Endothelial cell of umbilical vein (primary cell): ENCODE measurements around the gene BPHL. TPM values are rescaled to one million over a fixed set of nuclear protein-coding genes. Genes with fewer than 3 reads are reported as not detected.

Source experiments
- BruUV-seq: library from RNA; stranded (reverse); fragments of 400-500 nt; replicated peaks from 2 replicates; lab custom pipeline; 2021; lab: Mats Ljungman, UMichigan
- CTCF ChIA-PET: fragments of 300-600, 350-600 bp; sonication (Branson Sonifier 250); formaldehyde crosslinking; loops from one replicate; lab custom pipeline; 2021; ENCODE audit warnings: antibody characterized with exemption, inconsistent platforms; lab: Charles Lee
- POLR2A ChIA-PET: fragments of 300-600, 350-600 bp; sonication (Branson Sonifier 250); formaldehyde crosslinking; loops from one replicate; lab custom pipeline; 2021; ENCODE audit warnings: antibody characterized with exemption, inconsistent platforms; lab: Charles Lee
- DNase-seq: peaks from one replicate; pipeline ENCODE4 v3.0.0-alpha.2; 2011; ENCODE audit warnings: low read depth, low spot score
- FAIRE-seq: peaks from 2 replicates; lab custom pipeline; 2011; peaks lifted over from hg19 to GRCh38; lab: Jason Lieb, UNC
- H2AFZ ChIP-seq: 2 replicates; pipeline ENCODE4 v1.6.0; 2012; ENCODE audit warnings: low read depth, low read length, control low read depth, inconsistent platforms
- H3K27ac ChIP-seq: 2 replicates; pipeline ENCODE4 v1.5.1; 2011; ENCODE audit warnings: low read depth, mild to moderate bottlenecking, control low read depth, low read length, moderate library complexity; ENCODE audit not compliant: insufficient read depth
- H3K27me3 ChIP-seq, 2 experiments: 2 replicates each; pipeline versions ENCODE4 v1.6.0 to v1.6.1; 2011; ENCODE audit warnings: low read length in 2 of 2, mixed read lengths in 1 of 2; ENCODE audit not compliant: control insufficient read depth in 2 of 2, insufficient read depth in 2 of 2
- H3K36me3 ChIP-seq, 2 experiments: 2 replicates in 1 of 2; 3 replicates in 1 of 2; pipeline ENCODE4 v1.5.1; 2011; ENCODE audit warnings: low read length in 2 of 2, mild to moderate bottlenecking in 1 of 2, moderate library complexity in 1 of 2; ENCODE audit not compliant: control insufficient read depth in 2 of 2, insufficient read depth in 2 of 2; ENCODE audit errors: extremely low read depth in 1 of 2
- H3K4me1 ChIP-seq: 3 replicates; pipeline ENCODE4 v1.5.1; 2011; ENCODE audit warnings: mild to moderate bottlenecking, low read length; ENCODE audit not compliant: control insufficient read depth, insufficient read depth; ENCODE audit errors: extremely low read depth
- H3K4me2 ChIP-seq: 2 replicates; pipeline ENCODE4 v1.6.1; 2011; ENCODE audit warnings: low read length, control low read depth, mixed read lengths; ENCODE audit not compliant: insufficient read depth
- H3K4me3 ChIP-seq, 3 experiments: fragments of 200-600 bp in 1 of 3; sonication (generic), shearing (Covaris generic) in 1 of 3; replicated peaks in 1 of 3; 2 replicates each; pipeline ENCODE4 v1.5.1; 2011 to 2016; ENCODE audit warnings: control low read depth in 3 of 3, low read length in 3 of 3, mild to moderate bottlenecking in 2 of 3, inconsistent platforms in 1 of 3, low read depth in 1 of 3, moderate library complexity in 1 of 3; ENCODE audit not compliant: insufficient read depth in 1 of 3
- H3K79me2 ChIP-seq: 2 replicates; pipeline ENCODE4 v1.6.0; 2012; ENCODE audit warnings: low read length, inconsistent platforms; ENCODE audit not compliant: control insufficient read depth, insufficient read depth
- H3K9ac ChIP-seq: replicated peaks from 2 replicates; pipeline ENCODE3; 2011; ENCODE audit warnings: low read length, control low read depth; ENCODE audit not compliant: insufficient read depth; ENCODE audit errors: extremely low read depth
- H3K9me1 ChIP-seq: replicated peaks from 3 replicates; pipeline ENCODE4 v1.6.0; 2011; ENCODE audit warnings: mild to moderate bottlenecking, low read length; ENCODE audit not compliant: control insufficient read depth, insufficient read depth; ENCODE audit errors: extremely low read depth
- H3K9me3 ChIP-seq: replicated peaks from 2 replicates; pipeline ENCODE4 v1.5.1; 2012; ENCODE audit warnings: low read length, inconsistent platforms; ENCODE audit not compliant: control insufficient read depth, insufficient read depth
- H4K20me1 ChIP-seq: replicated peaks from 2 replicates; pipeline ENCODE3; 2011; ENCODE audit warnings: mild to moderate bottlenecking, low read length; ENCODE audit not compliant: control insufficient read depth, insufficient read depth; ENCODE audit errors: extremely low read depth
- EZH2 ChIP-seq: IDR thresholded peaks from 2 replicates; pipeline ENCODE4 v1.6.1; 2012; ENCODE audit warnings: borderline replicate concordance, low read depth, mild to moderate bottlenecking, moderate library complexity, low read length, inconsistent platforms; ENCODE audit not compliant: severe bottlenecking
- FOS ChIP-seq: IDR thresholded peaks from 2 replicates; pipeline ENCODE4 v1.6.1; 2011; ENCODE audit warnings: mild to moderate bottlenecking, low read length, moderate library complexity, borderline replicate concordance; ENCODE audit not compliant: insufficient read depth
- GATA2 ChIP-seq: IDR thresholded peaks from 2 replicates; pipeline ENCODE4 v1.7.0; 2011; ENCODE audit warnings: low read depth, mild to moderate bottlenecking, moderate library complexity, mixed read lengths, low read length; ENCODE audit not compliant: insufficient read length, insufficient read depth
- JUN ChIP-seq: IDR thresholded peaks from 2 replicates; pipeline ENCODE4 v1.6.1; 2011; ENCODE audit warnings: borderline replicate concordance, low read depth; ENCODE audit not compliant: insufficient read length, insufficient read depth
- MAX ChIP-seq: IDR thresholded peaks from 2 replicates; pipeline ENCODE4 v1.6.1; 2011; ENCODE audit not compliant: insufficient read depth, insufficient read length
- MYC ChIP-seq: IDR thresholded peaks from one replicate; pipeline ENCODE4 v1.6.1; 2011; ENCODE audit warnings: mild to moderate bottlenecking, low read depth, low read length
- POLR2A ChIP-seq: IDR thresholded peaks from 2 replicates; pipeline ENCODE4 v1.6.1; 2012; ENCODE audit warnings: low read depth, mild to moderate bottlenecking, control low read depth, low read length
- POLR2AphosphoS5 ChIP-seq: IDR thresholded peaks from 2 replicates; pipeline ENCODE4 v1.6.1; 2012; ENCODE audit warnings: low read depth, mild to moderate bottlenecking, control low read depth, low read length, moderate library complexity; ENCODE audit not compliant: insufficient read depth
- dilution Hi-C: fragments of 300-500 bp; cut with MboI; formaldehyde crosslinking; loops from one replicate; pipeline ENCODE4 v1.15.0; 2019; ENCODE audit warnings: low sequenced_read_pairs; ENCODE audit not compliant: extremely low pct_ligation_motif_present
- intact Hi-C: fragments of 100-400 bp; cut with micrococcal nuclease; formaldehyde crosslinking; loops from one replicate; pipeline ENCODE4 v1.10.0; 2022
- polyA plus RNA-seq, 4 experiments: library from polyadenylated mRNA; depleted of rRNA in 3 of 4; stranded (reverse) in 3 of 4; unstranded in 1 of 4; fragments of >200 nt; gene quantifications; 2 replicates each; pipeline versions ENCODE4 v1.2.1 to v1.2.3, GENCODE V29; 2011 to 2012; ENCODE audit warnings: missing spikeins in 1 of 4
- total RNA-seq: library from RNA; stranded (reverse); gene quantifications from 2 replicates; pipeline ENCODE4 v1.2.3, GENCODE V29; 2021
- TF ChIP-seq, protein P1 (sequence below), 2 donors: IDR thresholded peaks; 1 replicate in 1 of 2; 2 replicates in 1 of 2; pipeline ENCODE4 v1.5.1; 2011; ENCODE audit warnings: low read length in 2 of 2, mild to moderate bottlenecking in 2 of 2, moderate library complexity in 2 of 2, control low read depth in 1 of 2, inconsistent platforms in 1 of 2, low read depth in 1 of 2; ENCODE audit not compliant: insufficient read depth in 1 of 2; ENCODE audit errors: extremely low read depth in 1 of 2

BPHL gene
- total and polyA plus RNA-seq, 2 donors (not counting 3 experiments of a cell fraction or from before 2014, with no cell fraction given) = 12.3 to 14.8 TPM

- TF ChIP-seq, protein P1, sequence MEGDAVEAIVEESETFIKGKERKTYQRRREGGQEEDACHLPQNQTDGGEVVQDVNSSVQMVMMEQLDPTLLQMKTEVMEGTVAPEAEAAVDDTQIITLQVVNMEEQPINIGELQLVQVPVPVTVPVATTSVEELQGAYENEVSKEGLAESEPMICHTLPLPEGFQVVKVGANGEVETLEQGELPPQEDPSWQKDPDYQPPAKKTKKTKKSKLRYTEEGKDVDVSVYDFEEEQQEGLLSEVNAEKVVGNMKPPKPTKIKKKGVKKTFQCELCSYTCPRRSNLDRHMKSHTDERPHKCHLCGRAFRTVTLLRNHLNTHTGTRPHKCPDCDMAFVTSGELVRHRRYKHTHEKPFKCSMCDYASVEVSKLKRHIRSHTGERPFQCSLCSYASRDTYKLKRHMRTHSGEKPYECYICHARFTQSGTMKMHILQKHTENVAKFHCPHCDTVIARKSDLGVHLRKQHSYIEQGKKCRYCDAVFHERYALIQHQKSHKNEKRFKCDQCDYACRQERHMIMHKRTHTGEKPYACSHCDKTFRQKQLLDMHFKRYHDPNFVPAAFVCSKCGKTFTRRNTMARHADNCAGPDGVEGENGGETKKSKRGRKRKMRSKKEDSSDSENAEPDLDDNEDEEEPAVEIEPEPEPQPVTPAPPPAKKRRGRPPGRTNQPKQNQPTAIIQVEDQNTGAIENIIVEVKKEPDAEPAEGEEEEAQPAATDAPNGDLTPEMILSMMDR (IDR thresholded peaks at IDR 0.05; ENCODE audit: extremely low read depth in 1 of 2, insufficient read depth in 1 of 2, low read depth in 1 of 2, low read length in 2 of 2) = no peak
- no peak for TF ChIP-seq EZH2
- TF ChIP-seq POLR2A = no peak
- peaks cover 10 to 28% of the 10 kb centered on the region in 2 experiments for H3K36me3 ChIP-seq
- ChIA-PET CTCF (no interaction called here), POLR2A (no interaction called here)
- H2AFZ ChIP-seq = no peak overlapping the region
- no peaks in the 10 kb centered on the region for H3K4me1 ChIP-seq
- no TSS peak for BruUV-seq
- H3K4me2 ChIP-seq = no peak overlapping the region
- no peaks in the 10 kb centered on the region for H3K9me1 ChIP-seq
- no peaks in the 10 kb centered on the region for H3K9me3 ChIP-seq
- H4K20me1 ChIP-seq = no peaks in the 10 kb centered on the region
- dilution Hi-C loops = no loop called here
- H3K27me3 ChIP-seq = no peaks in the 10 kb centered on the region
- DNase-seq (no peak), FAIRE-seq (no peak)
- no peaks in the 10 kb centered on the region for H3K79me2 ChIP-seq
- intact Hi-C loops = no loop called here
- H3K9ac ChIP-seq = no peak overlapping the region
- no peak overlapping the region for H3K4me3 ChIP-seq
- no peak overlapping the region for H3K27ac ChIP-seq
Observed at GRCh38 chr6:3109761-3110160, 8.8 kb upstream of the BPHL start.

GRCh38 chr6:3114377-3114776 lies 4.1 kb upstream of the BPHL start:
- dilution Hi-C loops (no loop called here), intact Hi-C loops (no loop called here)
- Histone ChIP-seq H3K36me3 (peaks cover 3 to 10% of the 10 kb centered on the region in 2 experiments), H3K4me1 (peaks cover 7% of the 10 kb centered on the region), H3K9me3 (no peaks in the 10 kb centered on the region), H3K9ac (no peak overlapping the region), H3K79me2 (no peaks in the 10 kb centered on the region), H2AFZ (no peak overlapping the region), H4K20me1 (no peaks in the 10 kb centered on the region), H3K27ac (no peak overlapping the region), H3K4me3 (no peak overlapping the region), H3K4me2 (no peak overlapping the region), H3K9me1 (no peaks in the 10 kb centered on the region), H3K27me3 (no peaks in the 10 kb centered on the region)
- ChIA-PET CTCF (no interaction called here), POLR2A (no interaction called here)
- no peak for FAIRE-seq
- no TSS peak for BruUV-seq
- TF ChIP-seq JUN (no peak), GATA2 (no peak), MAX (no peak), POLR2A (no peak), EZH2 (no peak), POLR2AphosphoS5 (no peak), MYC (no peak), FOS (no peak)
- TF ChIP-seq, protein P1 (IDR thresholded peaks at IDR 0.05; ENCODE audit: extremely low read depth in 1 of 2, insufficient read depth in 1 of 2, low read depth in 1 of 2, low read length in 2 of 2) = no peak
- no peak for DNase-seq
